Middle frontal gyrus (tissue), 1 donor: Measurements from ENCODE around the gene ABCA10.
"Not testable (repeated sequence)": the region's sequence is repeated elsewhere in the genome, so short reads cannot be mapped to it uniquely, and the experiment has no call there.

Experiments used
- DNase-seq: peaks from one replicate; pipeline ENCODE4 v3.0.0-alpha.2; 2015; ENCODE audit warnings: low spot score; ENCODE audit errors: extremely low spot score

Gene ABCA10

DNA sequence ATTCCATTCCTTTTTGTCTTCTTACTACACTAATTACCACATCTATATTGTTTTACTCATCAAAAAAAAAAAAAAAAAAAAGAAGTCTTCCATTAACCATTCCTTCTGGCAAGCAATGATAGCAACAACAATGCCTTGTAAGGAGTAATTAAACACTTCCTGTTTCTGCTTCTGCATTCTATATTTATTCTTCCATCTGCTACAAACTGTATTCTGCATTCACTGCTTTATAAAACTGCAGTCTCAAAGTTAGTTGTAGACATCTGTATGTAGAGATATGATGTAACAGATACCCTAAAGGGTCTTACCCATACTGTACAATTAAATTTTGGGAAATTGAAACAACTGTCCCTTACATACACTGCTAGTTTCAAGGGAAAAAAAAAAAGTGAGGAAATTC, 58.2 kb downstream of the ABCA10 start:
- DNase-seq, result no peak

DNA sequence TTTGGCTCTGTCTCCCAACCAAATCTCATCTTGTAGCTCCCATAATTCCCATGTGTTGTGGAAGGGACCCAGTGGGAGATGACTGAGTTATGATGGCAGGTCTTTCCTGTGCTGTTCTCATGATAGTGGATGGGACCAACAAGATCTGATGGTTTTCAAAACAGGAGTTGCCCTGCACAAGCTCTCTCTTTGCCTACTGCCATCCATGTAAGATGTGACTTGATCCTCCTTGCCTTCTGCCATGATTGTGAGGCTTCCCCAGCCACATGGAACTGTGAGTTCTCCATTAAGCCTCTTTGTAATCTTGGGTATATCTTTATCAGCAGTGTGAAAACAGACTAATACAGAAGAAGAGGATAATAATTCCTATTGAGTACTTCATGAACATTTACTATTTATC, 60.0 kb downstream of the ABCA10 start:
- not testable (repeated sequence) for DNase-seq

DNA sequence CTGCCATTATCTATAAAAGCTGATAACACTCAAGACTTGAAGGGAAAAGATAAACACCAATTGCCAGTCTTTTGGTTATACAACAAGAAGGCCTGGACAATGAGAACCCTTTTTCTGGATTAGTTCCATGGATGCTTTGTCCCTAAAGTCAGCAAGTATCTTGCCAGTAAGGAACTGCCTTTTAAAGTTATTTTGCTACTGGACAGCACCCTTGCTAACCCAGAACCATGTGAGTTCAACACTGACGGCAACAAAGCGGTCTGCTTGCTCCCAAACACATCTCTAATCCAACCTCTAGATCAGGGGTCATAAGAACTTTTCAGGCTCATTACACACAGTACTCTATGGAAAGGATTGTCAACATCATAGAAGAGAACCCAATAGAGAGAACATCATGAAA, 61.7 kb downstream of the ABCA10 start:
- DNase-seq, result no peak

DNA sequence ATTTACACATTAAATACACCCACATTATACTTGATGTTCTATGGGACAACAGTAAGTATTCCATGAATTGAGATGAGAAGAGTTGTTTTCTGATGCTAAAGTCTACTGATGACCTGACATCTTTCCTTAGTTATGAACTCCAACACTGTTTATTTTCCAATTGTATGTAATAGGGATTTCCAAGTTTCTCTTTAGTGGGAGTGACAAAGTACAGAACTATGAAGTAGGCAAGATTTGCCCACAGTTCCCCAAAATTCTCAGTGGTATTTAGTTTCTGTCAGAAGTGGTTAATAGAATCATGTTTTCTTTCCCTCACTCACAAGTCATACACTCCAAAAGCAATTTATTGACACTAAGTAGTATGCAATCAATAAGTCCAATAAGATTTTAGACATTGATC, 64.4 kb downstream of the ABCA10 start:
- no peak for DNase-seq

DNA sequence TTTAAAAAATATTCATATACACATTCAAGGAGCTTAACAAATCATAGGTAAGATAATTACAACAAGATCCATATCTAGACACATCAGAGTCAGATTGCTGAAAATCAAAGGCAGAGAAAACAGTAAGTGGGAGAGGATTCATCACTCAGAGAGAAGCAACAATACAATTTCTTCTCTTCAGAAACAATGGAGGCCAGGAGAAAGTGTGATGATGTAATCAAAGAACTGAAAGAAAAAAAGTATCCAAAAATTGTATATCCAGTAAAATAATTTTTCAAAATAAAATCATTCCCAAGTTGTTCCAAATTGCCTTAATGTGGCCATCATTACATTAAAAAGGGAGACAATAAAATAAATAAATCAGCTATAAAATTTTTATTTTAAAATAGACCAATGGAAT, 69.2 kb downstream of the ABCA10 start:
- DNase-seq, result no peak

DNA sequence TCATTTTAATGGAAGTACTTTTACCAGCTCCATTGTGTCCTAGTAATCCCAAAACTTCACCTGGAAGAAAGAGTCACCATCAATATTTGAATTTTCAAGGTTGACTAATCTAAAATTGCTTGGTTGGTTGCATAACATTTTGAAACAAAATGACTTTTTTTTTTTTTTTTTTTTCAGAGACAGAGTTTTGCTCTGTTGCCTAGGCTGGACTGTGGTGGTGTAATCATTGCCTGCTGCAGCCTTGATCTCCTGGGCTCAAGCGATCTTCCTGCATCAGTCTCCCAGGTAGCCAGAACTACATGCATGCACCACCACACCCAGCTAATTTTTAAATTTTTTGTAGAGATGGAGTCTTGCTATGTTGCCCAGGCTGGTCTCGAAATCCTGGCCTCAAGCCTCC, 74.4 kb downstream of the ABCA10 start:
- no peak for DNase-seq

DNA sequence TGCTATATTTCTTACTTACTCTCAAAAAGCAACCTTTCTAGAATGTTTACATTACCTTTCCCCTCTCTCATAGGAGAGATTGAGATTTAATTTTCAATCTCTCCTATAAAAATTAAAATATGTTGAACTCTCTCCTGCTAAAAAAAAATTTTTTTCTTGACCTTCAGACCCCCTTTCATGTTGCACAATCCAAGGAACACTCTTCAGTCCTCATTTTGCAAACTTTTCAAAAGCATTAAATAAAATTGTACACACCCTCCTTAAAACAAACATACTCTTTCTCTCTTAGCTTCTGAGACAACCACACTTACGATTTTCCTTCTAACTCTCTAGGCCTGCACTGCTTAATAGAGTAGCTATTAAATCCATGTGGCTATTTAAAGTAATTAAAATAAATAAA, 78.3 kb downstream of the ABCA10 start:
- DNase-seq, result no peak

DNA sequence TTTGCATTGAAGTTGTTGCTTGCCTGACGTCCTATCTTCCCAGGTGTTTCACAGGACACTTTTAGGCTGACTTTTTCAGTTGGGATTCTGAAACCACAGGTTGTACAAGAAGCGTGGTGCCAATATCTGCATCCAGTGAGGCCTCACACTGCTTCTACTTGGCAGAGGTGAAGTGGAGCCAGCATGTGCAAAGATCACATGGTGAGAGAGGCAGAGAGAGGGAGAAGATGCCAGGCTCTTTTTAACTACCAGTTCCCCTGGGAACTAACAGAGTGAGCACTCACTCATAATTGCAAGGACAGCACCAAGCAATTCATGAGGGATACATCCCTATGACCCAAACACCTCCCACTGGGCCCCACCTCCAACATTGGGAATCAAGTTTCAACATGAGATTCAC, 81.2 kb downstream of the ABCA10 start:
- no peak for DNase-seq

DNA sequence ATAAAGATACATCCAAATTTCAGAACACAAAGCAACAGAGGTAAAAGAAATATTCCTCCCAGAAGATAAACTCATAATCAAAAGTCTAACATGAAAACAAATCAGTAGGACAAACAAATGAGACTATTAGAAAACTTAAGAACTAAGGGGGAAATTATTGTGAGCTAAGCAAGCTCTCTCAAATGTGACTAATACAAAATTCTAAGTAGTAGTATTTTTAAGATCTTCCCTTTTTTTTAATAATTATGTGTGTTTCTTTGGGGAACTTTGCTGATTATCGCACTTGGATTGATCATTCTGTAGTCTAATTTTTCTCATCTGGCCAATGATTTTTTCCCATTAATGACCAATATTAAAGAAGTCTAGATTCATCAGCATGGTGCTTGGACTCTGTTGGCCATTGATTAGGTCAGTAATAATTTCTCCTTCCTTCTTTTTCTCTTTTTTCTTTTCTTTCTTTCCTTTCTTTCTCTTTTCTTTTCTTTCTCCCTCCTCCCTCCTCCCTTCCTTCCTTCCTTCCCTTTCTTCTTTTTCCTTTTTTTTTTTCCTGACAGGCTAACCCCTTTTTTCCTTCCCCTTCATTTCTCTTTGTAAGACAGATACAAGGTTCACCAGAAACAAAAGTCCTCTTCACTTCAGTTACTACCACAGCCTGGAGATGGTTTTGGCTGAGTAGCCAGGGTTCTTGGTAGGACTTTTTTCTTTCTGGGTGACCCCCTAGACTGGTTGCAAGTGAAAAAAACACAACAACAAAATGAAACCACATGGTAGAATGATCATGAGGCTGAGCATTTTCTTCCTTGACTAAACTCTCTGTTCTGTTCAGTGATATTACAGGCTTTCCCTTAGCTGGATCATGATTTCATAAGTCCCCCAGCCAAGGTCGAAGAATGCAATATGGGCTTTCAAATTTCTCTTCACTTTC, 84.0 kb downstream of the ABCA10 start:
- DNase-seq, result no peak

DNA sequence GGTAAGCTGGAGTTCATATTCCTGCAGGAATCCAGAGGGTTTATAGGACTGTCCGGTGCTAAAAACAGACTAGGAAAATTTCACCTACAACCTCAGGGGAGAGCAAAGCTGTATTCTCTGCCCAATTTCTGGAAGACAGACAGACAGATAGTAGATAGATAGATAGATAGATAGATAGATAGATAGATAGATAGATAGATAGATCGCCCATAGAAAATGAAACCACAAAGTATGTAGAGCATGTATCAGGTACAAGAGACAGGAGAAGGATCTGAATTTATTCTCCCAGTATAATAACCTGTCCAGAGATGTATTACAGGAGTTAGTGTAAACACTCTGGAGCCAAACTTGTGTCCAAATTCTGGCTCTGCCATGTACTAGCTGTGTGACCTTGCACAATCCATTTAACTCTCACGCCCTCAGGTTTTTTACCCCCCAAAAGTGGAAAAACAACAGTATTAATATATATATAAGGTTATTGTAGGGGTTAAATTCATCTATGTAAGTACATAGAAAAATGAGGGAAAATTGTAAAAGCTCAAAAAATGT, 84.9 kb downstream of the ABCA10 start:
- no peak for DNase-seq

DNA sequence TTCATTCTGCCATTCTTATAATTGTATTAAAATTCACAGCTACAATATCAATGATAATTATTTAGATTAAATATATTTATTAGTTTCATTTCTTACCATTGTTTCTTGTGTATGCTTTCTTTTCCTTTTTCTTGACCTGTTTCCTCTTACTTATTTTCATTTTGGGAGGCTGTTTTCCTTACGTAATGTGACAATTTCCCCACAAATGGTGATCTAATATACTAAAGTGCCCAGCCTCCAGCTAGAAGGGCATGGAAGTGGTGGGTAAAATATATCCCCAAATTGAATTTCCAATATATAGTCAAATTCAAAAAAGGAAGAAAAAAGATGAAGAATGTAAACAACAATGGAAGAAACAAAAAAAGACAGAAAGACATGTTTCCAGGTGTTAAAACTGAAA, 85.5 kb downstream of the ABCA10 start:
- DNase-seq, result no peak

DNA sequence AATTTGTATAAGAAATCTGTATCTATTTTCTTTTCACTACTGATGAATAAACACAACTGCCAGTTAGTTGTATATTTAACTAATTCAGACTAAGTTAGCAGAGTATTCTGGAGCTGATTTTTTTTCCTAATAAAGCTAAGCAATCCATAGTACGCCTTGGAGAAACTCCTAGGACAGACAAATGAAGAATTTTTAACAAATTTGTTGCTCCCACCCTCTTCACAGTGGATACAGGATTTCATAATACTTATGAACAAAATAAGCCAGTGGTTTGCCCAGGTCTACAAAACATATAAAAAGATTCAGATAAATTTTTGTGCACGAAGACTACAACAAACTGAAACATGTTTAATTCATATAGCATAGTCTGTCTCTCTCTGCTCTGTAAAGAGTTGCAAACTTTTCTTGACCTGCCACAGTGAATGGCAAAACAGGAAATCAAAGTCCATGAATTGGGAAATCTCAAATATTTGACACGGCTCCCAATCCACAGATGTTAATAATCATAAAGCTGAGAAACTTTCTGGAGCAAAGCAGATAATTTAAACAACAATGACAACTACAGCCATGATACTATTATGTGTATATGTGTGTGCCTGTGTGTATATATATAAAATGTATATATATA, 86.3 kb downstream of the ABCA10 start:
- DNase-seq, result no peak

DNA sequence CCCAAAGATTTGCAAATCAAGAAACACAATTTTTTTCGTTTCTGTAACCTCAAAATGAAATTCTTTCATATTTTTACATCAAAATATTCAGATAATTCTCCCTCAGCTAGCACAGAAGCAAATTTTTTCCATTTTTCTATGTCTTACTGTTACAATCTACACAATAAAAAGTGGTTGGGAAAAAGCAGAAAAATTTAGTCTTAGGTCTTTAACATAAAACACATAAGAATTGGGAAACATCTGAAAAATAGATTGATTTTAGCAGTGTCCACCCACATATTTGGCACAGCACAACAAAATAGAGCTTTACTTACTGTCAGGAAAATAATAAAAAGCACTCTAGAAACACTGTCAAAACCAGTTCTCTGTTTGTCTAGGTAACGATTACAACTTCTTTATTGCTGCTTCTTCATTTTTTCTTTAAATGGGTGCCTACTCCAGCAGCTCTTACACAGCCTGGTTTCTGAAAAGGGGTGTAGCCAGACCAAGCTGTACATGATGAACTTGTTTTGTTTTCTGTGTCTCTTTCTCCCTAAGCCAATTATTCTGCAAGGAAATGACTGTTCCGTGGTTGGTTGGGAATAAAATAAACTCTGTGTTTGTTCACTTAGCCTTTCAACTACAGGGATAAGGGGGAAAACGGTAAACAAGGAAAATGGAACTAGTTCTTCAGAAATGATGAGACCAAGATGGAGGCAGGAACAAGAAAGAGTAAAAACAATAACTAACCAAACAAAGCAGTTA, 87.0 kb downstream of the ABCA10 start, which contains the start of gene ABCA6:
Gene ABCA6 (minus strand): TSS at position 465 of the 744 bp plus-strand sequence. CDS start 1,192 bp downstream, outside the sequence.
- no peak for DNase-seq

DNA sequence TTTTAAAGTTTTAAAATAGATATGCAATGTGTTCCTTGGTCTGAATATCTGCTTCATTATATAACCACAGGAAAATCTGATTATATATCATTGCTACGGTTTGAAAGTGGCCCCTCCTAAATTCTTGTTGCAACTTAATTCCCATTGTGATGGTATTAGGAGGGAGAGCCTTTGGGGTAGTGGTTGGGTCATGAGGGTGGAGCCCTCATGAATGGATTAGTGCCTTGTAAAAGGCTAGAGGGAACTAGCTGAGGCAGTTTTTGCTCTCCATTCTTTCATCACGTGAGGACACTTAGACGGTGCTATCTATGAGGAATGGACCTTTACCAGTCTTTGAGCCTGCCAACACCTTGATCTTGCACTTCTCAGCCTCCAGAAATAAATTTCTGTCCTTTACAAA, 94.5 kb downstream of the ABCA10 start:
- DNase-seq, result no peak

DNA sequence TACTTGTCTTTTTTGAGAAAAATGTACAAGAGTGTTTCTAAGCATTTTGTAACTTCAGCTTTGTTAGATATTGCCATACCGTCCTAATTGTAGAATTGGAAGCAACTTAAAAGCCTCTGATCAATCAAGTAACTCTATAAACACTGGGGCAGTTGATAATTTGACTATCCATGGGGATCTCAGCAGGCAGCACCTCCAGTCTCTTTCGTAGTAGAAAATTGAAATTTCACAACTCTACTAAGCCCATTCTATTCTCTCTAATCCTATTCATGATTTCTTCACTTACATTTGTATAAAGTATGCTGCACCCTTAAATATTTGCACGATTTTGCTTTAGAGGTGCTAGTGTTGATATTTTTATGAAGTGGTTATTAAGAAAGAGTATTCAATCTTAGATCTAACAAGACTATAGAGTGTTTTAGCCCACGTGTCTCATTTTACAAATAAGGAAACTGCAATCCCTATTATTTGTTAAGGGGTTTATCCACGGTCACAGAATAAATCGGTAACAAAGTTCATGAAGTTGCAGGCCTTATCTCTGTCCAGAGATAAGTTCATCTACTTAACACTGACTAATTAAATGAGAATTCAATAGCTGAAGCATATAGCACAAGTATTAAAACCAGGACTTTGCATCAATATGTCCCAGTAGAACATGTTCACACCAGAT, 97.9 kb downstream of the ABCA10 start:
- DNase-seq, result no peak

DNA sequence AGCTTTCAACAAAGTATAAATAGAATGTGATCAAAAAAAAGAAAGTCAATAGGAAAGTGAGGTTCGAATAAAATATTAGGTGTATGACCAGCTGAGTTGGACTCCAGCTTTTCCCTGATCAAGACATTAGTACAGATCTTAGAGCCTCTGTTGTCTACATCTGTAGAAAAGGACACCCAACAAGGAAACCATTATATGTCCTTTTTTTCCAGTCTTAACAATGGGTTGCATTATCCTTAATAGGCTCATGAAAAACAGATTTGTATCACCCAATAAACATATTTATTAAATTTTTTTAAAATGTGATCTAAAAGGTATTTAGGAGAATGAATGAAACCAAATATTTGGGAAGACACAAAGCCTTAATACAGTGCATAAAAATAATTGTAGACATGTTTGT, 105.0 kb downstream of the ABCA10 start:
- DNase-seq, result no peak

DNA sequence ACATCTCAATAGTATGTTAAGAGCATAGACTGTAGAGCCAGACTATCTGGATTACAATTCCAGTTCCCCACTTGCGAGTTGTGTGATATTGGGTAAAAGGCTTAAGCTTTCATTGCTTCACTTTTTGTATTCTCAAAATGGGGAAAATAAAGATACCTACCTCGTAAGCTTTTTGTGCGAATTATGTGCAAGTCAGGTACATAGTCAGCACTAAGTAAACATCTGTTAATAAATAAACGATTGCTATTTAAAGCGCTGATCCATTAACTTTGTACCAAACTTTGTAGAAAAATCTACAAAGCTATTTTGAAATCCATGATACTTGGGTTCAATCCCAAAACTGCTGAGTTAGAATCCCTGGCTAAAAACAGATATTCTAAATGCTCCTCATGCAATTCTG, 106.6 kb downstream of the ABCA10 start:
- no peak for DNase-seq

DNA sequence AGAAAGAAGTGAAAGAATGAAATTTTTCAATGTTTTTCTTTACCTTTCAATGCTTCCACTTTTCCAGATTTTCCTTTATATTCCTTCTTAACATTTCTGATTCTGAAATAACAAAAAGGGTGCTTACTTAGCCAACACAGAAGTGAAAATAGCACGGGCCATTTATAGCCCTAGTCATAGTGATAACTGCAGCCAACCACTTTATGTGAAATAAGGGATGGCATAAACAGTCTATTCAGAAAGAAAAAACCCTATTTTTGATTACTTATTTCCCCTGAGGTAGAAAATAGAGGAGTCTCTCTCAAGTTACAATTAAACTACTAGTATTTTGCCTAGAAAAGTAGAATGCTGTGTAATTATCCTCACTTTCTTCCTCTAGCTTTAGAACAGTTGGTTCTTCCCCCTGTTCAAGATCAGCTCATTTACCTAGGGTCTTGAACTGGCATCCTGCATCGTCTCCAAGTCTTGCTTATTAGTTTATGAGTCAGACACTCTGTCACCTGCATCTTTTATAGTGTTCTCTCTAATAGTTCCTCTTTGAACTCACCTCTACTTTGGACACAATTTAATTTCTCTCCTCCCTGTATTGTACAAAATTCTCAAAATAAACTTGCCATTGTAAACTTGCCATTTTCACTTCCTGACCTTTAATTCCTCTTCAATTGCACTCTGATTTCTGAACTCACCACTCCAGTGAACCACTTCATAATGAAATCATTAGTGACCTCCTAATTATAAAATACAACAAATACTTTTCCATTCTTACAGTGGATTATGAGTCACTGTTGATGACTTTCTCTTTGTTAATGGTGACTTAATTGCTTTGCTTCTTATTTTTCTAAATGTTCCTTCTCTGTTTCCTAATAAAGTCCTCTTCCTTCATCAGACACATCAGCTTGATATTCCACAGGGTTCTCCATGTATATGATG, 110.5 kb downstream of the ABCA10 start:
- no peak for DNase-seq

DNA sequence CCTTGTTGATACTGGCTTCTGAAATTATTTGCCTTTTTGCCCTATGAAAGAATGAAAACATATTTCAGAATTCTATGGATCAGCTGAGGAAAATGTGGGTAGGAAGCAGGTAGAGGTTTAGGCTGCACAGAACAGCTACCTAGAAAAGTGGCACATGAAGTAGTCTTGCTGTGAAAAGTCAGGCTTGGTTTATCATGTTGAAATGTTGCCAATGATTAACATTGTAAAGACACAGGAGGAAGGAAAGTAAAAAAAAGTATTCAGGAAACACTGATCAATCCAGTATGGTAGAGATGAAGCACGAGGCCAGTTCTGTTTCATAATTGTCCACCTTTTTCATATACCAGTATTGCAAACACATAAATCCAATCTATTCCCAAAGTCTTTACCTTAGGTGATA, 116.8 kb downstream of the ABCA10 start:
- DNase-seq, result no peak
